ENCODE measurements around the gene WNT2B. TPM values are rescaled to one million over a fixed set of nuclear protein-coding genes. Genes with fewer than 3 reads are reported as not detected.

Gene WNT2B
- total RNA-seq, 1 experiment from 2014 or later, result not detected

- Histone ChIP-seq H3K4me2 (ENCODE audit: low read depth, low read length, poor library complexity, severe bottlenecking) (no peak overlapping the region), H2AFZ (ENCODE audit: low read length) (no peak overlapping the region), H3K79me2 (ENCODE audit: low read length) (no peaks in the 10 kb centered on the region), H3K9me3 (ENCODE audit: low read length) (no peaks in the 10 kb centered on the region), H4K20me1 (ENCODE audit: insufficient read depth, low read depth, low read length) (no peaks in the 10 kb centered on the region), H3K27me3 (ENCODE audit: low read length) (no peaks in the 10 kb centered on the region), H3K4me1 (ENCODE audit: low read length) (no peaks in the 10 kb centered on the region), H3K4me3 (ENCODE audit: low read length) (no peak overlapping the region), H3K9ac (ENCODE audit: low read length) (no peak overlapping the region), H3K36me3 (ENCODE audit: insufficient read depth, low read length) (no peaks in the 10 kb centered on the region), H3K9me2 (replicated peaks; ENCODE audit: insufficient read depth, low read length) (no peaks in the 10 kb centered on the region), H3K27ac (ENCODE audit: low read length) (no peak overlapping the region)
- DNase-seq, result no peak
Observed at GRCh38 chr1:112524251-112524650, 15.5 kb downstream of the WNT2B start.

DNA sequence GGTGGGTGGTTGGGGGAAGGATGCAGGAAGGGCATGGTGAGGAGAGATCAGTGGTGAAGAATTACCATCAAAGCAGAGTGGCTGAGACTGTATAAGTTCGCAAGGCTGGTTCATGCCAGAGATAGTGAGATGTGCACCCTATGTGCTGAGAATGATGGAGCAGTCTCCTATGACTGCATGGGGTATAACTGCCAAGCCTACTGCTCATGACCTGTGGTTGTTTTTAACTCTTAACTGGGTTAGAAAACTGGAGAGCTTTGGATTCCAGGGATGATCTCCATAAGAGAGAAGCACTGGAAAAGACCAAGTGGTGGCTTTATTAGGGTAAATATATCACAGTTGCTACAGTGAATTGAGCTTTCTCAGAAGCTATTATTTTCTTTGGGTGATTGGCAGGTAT lies 16.2 kb downstream of the WNT2B start:
- H3K9me3 ChIP-seq (ENCODE audit: low read length), result no peaks in the 10 kb centered on the region
- H3K4me2 ChIP-seq (ENCODE audit: low read depth, low read length, poor library complexity, severe bottlenecking), result no peak overlapping the region
- no peak overlapping the region for H3K27ac ChIP-seq (ENCODE audit: low read length)
- H4K20me1 ChIP-seq (ENCODE audit: insufficient read depth, low read depth, low read length), result no peaks in the 10 kb centered on the region
- no peaks in the 10 kb centered on the region for H3K27me3 ChIP-seq (ENCODE audit: low read length)
- H2AFZ ChIP-seq (ENCODE audit: low read length), result no peak overlapping the region
- no peak for DNase-seq
- H3K4me1 ChIP-seq (ENCODE audit: low read length), result no peaks in the 10 kb centered on the region
- no peaks in the 10 kb centered on the region for H3K36me3 ChIP-seq (ENCODE audit: insufficient read depth, low read length)
- H3K9ac ChIP-seq (ENCODE audit: low read length), result no peak overlapping the region
- no peak overlapping the region for H3K4me3 ChIP-seq (ENCODE audit: low read length)
- no peaks in the 10 kb centered on the region for H3K9me2 ChIP-seq (replicated peaks; ENCODE audit: insufficient read depth, low read length)
- H3K79me2 ChIP-seq (ENCODE audit: low read length), result no peaks in the 10 kb centered on the region

GRCh38 chr1:112527266-112528010 lies 18.7 kb downstream of the WNT2B start:
- Histone ChIP-seq H3K4me2 (ENCODE audit: low read depth, low read length, poor library complexity, severe bottlenecking) (no peak overlapping the region), H3K79me2 (ENCODE audit: low read length) (no peaks in the 10 kb centered on the region), H3K4me3 (ENCODE audit: low read length) (no peak overlapping the region), H3K27ac (ENCODE audit: low read length) (no peak overlapping the region), H2AFZ (ENCODE audit: low read length) (no peak overlapping the region), H3K9me3 (ENCODE audit: low read length) (no peaks in the 10 kb centered on the region), H3K27me3 (ENCODE audit: low read length) (no peaks in the 10 kb centered on the region), H3K36me3 (ENCODE audit: insufficient read depth, low read length) (no peaks in the 10 kb centered on the region), H3K9me2 (replicated peaks; ENCODE audit: insufficient read depth, low read length) (no peaks in the 10 kb centered on the region), H3K4me1 (ENCODE audit: low read length) (no peaks in the 10 kb centered on the region), H4K20me1 (ENCODE audit: insufficient read depth, low read depth, low read length) (no peaks in the 10 kb centered on the region), H3K9ac (ENCODE audit: low read length) (no peak overlapping the region)
- DNase-seq, result no peak

- Histone ChIP-seq H3K4me2 (ENCODE audit: low read depth, low read length, poor library complexity, severe bottlenecking) (no peak overlapping the region), H3K9ac (ENCODE audit: low read length) (no peak overlapping the region), H2AFZ (ENCODE audit: low read length) (no peak overlapping the region), H3K27ac (ENCODE audit: low read length) (no peak overlapping the region), H3K36me3 (ENCODE audit: insufficient read depth, low read length) (no peaks in the 10 kb centered on the region), H3K27me3 (ENCODE audit: low read length) (no peaks in the 10 kb centered on the region), H3K9me3 (ENCODE audit: low read length) (no peaks in the 10 kb centered on the region), H3K9me2 (replicated peaks; ENCODE audit: insufficient read depth, low read length) (no peaks in the 10 kb centered on the region), H3K4me3 (ENCODE audit: low read length) (no peak overlapping the region), H3K4me1 (ENCODE audit: low read length) (no peaks in the 10 kb centered on the region), H3K79me2 (ENCODE audit: low read length) (no peaks in the 10 kb centered on the region), H4K20me1 (ENCODE audit: insufficient read depth, low read depth, low read length) (no peaks in the 10 kb centered on the region)
- DNase-seq, result no peak
Observed at GRCh38 chr1:112528076-112528475, 19.3 kb downstream of the WNT2B start.

- no peak for DNase-seq
- Histone ChIP-seq H3K27ac (ENCODE audit: low read length) (no peak overlapping the region), H2AFZ (ENCODE audit: low read length) (no peak overlapping the region), H3K79me2 (ENCODE audit: low read length) (no peaks in the 10 kb centered on the region), H4K20me1 (ENCODE audit: insufficient read depth, low read depth, low read length) (no peaks in the 10 kb centered on the region), H3K27me3 (ENCODE audit: low read length) (no peaks in the 10 kb centered on the region), H3K9me2 (replicated peaks; ENCODE audit: insufficient read depth, low read length) (no peaks in the 10 kb centered on the region), H3K4me3 (ENCODE audit: low read length) (no peak overlapping the region), H3K4me1 (ENCODE audit: low read length) (no peaks in the 10 kb centered on the region), H3K9me3 (ENCODE audit: low read length) (no peaks in the 10 kb centered on the region), H3K4me2 (ENCODE audit: low read depth, low read length, poor library complexity, severe bottlenecking) (no peak overlapping the region), H3K36me3 (ENCODE audit: insufficient read depth, low read length) (no peaks in the 10 kb centered on the region), H3K9ac (ENCODE audit: low read length) (no peak overlapping the region)
Observed at GRCh38 chr1:112529301-112529700, 20.5 kb downstream of the WNT2B start.

DNA sequence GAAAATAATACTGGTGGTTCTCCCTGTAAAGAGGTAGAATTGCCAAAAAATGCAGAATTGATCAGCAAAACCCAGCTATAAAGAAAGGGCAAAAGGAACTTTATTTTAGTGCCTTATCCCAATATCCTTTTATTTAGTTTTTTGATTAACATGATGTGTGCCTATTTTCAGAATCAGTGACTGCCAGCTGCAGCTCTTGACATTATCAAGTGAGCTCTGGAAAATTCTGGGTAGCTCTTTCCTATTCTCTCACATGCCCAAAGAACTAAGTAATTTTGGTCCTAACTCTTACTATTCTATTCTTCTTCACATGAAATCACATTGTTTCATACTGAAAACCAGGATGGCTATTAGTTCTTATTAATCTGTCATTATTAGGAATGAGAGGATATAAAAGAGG lies 22.1 kb downstream of the WNT2B start:
- H3K9me3 ChIP-seq (ENCODE audit: low read length), result no peaks in the 10 kb centered on the region
- no peak for DNase-seq
- no peaks in the 10 kb centered on the region for H3K9me2 ChIP-seq (replicated peaks; ENCODE audit: insufficient read depth, low read length)
- no peak overlapping the region for H2AFZ ChIP-seq (ENCODE audit: low read length)
- no peak overlapping the region for H3K9ac ChIP-seq (ENCODE audit: low read length)
- no peaks in the 10 kb centered on the region for H3K4me1 ChIP-seq (ENCODE audit: low read length)
- no peaks in the 10 kb centered on the region for H3K27me3 ChIP-seq (ENCODE audit: low read length)
- no peaks in the 10 kb centered on the region for H3K36me3 ChIP-seq (ENCODE audit: insufficient read depth, low read length)
- H3K27ac ChIP-seq (ENCODE audit: low read length), result no peak overlapping the region
- no peaks in the 10 kb centered on the region for H3K79me2 ChIP-seq (ENCODE audit: low read length)
- no peak overlapping the region for H3K4me3 ChIP-seq (ENCODE audit: low read length)
- no peak overlapping the region for H3K4me2 ChIP-seq (ENCODE audit: low read depth, low read length, poor library complexity, severe bottlenecking)
- no peaks in the 10 kb centered on the region for H4K20me1 ChIP-seq (ENCODE audit: insufficient read depth, low read depth, low read length)

GRCh38 chr1:112532064-112532463 lies 23.3 kb downstream of the WNT2B start:
- no peak overlapping the region for H3K27ac ChIP-seq (ENCODE audit: low read length)
- no peak overlapping the region for H3K4me2 ChIP-seq (ENCODE audit: low read depth, low read length, poor library complexity, severe bottlenecking)
- no peaks in the 10 kb centered on the region for H3K36me3 ChIP-seq (ENCODE audit: insufficient read depth, low read length)
- no peaks in the 10 kb centered on the region for H3K4me1 ChIP-seq (ENCODE audit: low read length)
- no peak overlapping the region for H3K9ac ChIP-seq (ENCODE audit: low read length)
- H3K79me2 ChIP-seq (ENCODE audit: low read length), result no peaks in the 10 kb centered on the region
- DNase-seq, result no peak
- no peaks in the 10 kb centered on the region for H3K27me3 ChIP-seq (ENCODE audit: low read length)
- no peak overlapping the region for H2AFZ ChIP-seq (ENCODE audit: low read length)
- no peak overlapping the region for H3K4me3 ChIP-seq (ENCODE audit: low read length)
- no peaks in the 10 kb centered on the region for H4K20me1 ChIP-seq (ENCODE audit: insufficient read depth, low read depth, low read length)
- H3K9me3 ChIP-seq (ENCODE audit: low read length), result no peaks in the 10 kb centered on the region
- H3K9me2 ChIP-seq (replicated peaks; ENCODE audit: insufficient read depth, low read length), result no peaks in the 10 kb centered on the region

DNA sequence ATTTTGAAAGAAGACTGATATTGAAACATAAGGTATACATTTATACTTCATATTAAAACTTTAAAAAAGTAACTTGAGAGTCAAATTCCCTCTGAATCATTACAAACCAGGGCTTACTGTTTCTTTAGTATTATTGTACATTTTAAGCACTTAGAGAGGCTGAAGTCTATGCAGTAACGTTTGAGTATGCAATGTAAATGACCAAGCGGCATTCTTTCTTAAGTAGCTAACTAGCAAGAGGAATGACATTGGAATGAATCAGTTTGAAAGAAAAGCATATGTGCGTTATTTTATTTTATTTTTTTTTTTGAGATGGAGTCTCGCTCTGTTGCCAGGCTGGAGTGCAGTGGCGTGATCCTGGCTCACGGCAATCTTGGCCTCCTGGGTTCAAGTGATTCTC lies 24.3 kb downstream of the WNT2B start:
- Histone ChIP-seq H3K27ac (ENCODE audit: low read length) (no peak overlapping the region), H3K4me2 (ENCODE audit: low read depth, low read length, poor library complexity, severe bottlenecking) (no peak overlapping the region), H3K4me1 (ENCODE audit: low read length) (no peaks in the 10 kb centered on the region), H3K9me3 (ENCODE audit: low read length) (no peaks in the 10 kb centered on the region), H2AFZ (ENCODE audit: low read length) (no peak overlapping the region), H3K4me3 (ENCODE audit: low read length) (no peak overlapping the region), H3K36me3 (ENCODE audit: insufficient read depth, low read length) (no peaks in the 10 kb centered on the region), H3K9ac (ENCODE audit: low read length) (no peak overlapping the region), H3K9me2 (replicated peaks; ENCODE audit: insufficient read depth, low read length) (no peaks in the 10 kb centered on the region), H4K20me1 (ENCODE audit: insufficient read depth, low read depth, low read length) (no peaks in the 10 kb centered on the region), H3K79me2 (ENCODE audit: low read length) (no peaks in the 10 kb centered on the region), H3K27me3 (ENCODE audit: low read length) (no peaks in the 10 kb centered on the region)
- no peak for DNase-seq

Measured in Karpas-422 (cell line).